Neural cell (in vitro differentiated cells): ENCODE data around the gene RNF169.

Experiments used
- EZH2 ChIP-seq: fragments of 200-600, 300-800 bp; shearing (Covaris generic), sonication (generic); IDR thresholded peaks from 2 replicates; pipeline ENCODE4 v1.6.1; 2014; ENCODE audit warnings: antibody characterized with exemption, low read length, borderline replicate concordance, mild to moderate bottlenecking; ENCODE audit not compliant: insufficient read depth, poor library complexity, severe bottlenecking
- SMC3 ChIP-seq: fragments of 450-650 bp; conservative IDR thresholded peaks from 2 replicates; pipeline ENCODE4 v1.6.1; 2014; ENCODE audit warnings: antibody characterized with exemption, mild to moderate bottlenecking, moderate library complexity; ENCODE audit not compliant: poor library complexity

DNA sequence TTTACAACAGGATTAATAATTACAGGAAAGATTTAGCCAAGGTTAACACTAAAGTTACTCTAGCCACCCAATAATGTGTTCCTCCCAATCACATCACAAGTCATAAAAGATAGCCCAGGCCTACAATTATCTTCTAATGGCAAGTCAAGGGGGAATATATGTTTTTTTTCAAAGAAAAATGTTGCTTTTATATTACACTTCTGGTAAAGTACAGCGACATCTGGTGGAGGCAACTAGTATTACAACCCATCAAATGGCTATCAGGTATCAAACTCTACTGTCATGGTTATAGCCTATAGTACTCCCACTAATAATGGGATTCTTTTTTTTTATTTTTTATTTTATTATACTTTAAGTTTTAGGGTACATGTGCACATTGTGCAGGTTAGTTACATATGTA is 128.5 kb downstream of the RNF169 start:
- TF ChIP-seq EZH2: no peak
- TF ChIP-seq SMC3: no peak
